Measurements from ENCODE around the gene FHDC1.
"Not testable (repeated sequence)": the region's sequence is repeated elsewhere in the genome, so short reads cannot be mapped to it uniquely, and the experiment has no call there.

Gene FHDC1

DNA sequence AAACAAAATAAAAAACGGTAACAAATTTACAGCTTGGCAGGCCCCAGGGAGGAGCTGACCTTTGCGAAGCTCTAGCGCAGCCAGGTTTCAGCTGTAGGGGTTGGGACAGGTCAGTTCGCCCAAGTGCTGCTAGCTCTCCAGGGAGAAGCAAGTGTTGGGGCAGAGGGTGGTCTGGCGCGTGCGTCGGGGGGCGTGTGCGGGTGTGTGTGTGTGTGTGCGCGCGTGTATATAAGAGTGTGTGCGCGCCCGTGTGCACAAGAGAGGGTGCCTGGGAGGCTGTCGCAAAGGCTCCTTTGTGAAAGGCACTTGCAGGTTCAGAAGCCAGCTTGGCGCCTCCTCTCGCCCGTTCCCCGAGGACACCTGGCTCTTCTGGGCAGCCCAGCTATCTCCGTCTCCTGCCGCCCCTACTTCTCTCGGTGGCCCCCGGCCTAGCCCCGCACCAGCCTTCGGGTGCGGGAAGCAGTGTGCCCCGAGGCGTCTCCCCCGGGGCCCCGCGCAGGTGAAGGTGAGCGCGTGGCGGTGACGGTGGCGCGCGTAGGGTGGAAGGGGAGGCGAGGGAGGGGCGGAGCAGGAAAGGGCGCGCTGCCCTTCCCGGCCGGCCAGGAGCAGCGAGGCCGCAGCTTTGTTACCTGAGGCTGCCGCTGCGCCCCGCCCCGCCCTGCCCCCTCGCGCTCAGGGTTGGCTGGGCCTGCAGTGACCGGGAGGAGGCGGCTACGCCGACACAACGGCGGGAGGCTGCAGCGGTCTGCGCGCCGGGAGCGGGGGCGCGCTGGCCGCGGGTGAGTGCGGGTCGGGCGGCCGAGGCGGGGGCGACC lies at the start of gene FHDC1:
Gene FHDC1, plus strand, starts transcription at position 693 of the 815 bp plus-strand sequence. CDS start 6,735 bp downstream, outside the sequence.
- no peak for DNase-seq

GRCh38 chr4:152887981-152888380 lies 48.1 kb upstream of the FHDC1 start:
- no peak for DNase-seq

DNA sequence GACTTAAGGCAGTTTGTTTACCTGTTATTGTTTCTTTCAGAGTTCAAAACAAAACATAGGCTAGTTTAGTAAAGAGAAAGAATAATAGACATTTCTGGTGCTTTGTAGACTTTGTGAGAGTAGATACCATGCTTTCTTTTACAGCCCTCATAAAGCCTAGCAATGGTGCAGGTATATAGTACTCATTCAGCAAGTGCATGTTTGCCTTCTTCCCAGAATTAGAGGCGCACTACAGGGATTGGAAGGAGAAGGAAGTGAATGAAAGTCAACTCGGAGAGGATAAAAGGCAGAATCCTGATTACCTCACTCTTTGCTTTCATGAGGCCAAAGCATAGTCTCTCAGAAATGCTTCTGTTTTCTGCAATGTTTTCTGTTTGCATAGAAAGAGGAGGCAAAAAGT lies 43.1 kb upstream of the FHDC1 start:
- no peak for DNase-seq

GRCh38 chr4:152894673-152895072 lies 41.5 kb upstream of the FHDC1 start:
- DNase-seq = no peak

GRCh38 chr4:152896811-152897210 lies 39.3 kb upstream of the FHDC1 start:
- no peak for DNase-seq

- not testable (repeated sequence) for DNase-seq
Measured at GRCh38 chr4:152898133-152898532, 38.0 kb upstream of the FHDC1 start.

DNA sequence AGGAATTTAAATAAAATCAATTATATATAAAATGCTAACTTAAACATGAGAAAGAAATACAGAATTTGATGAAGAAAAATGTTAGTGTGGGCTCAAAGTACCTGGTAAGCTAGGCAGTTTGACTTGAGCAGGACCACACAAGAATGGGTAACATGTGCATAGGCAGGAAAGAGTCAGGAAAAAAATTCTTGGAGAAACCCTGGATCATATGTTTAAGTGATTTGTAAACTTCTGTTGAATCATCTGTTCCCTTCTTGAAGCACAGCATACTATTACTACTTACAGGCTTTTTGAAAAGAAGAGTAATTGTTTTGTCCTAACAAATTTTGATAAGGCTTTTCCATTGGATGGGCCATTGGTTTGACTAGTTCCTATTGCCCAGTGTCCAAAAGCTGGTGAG lies 37.5 kb upstream of the FHDC1 start:
- no peak for DNase-seq

DNA sequence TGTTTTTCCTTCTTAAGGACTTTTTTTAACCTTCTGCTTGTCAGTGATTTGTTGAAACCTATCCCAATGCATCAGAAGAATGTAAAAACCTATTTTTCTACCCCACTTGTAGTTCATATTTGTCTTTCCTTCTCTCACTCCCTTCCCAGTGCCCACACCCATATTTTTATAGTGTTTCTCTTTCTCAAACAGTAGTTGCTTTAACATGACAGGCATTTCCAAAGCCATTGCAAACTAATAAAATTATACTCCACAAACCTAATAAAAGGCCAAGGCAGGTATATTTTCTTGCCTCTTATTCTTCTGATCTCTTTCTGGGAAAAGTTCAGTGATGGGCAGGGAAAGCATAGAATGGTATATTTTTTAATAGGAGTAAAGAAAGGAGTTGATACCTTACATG lies 35.7 kb upstream of the FHDC1 start:
- no peak for DNase-seq

DNA sequence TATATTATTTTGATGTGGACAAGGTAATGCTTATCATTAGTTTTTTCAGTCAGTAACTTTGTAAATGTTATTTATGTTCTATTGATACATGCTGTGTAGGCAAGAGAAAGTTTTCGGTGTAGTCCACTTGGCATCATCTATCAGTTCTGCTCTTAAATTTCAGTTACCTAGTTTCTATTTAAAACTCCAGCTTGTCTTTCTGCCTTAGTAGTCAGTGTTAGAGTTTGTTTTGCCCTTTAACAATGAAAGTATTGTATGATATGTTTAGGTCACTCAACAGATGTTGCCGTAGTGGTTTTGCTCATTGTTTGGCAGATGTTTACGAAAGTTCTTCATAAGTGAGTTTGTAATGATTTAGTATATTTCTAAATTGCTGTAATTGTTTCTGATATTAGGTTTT lies 34.9 kb upstream of the FHDC1 start:
- no peak for DNase-seq

DNA sequence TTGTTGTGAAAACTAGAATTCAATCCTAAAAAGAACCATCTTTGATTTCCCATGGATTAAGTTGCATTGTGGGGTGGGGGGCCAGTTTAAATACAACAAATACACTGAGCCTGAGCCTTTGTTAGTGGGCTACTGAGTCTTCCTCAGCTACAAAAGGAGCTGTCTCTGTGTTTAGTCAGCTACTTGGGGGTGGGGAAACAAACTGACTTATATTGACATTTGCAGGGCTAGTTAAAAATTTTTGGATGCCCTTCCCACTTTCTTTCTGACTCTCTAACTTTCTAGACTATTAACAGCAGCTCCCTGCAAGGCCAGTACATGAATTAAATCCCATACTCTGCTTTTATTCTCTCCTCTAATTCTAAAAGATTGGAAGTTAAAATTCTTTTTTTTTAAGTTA lies 32.5 kb upstream of the FHDC1 start:
- no peak for DNase-seq

GRCh38 chr4:152909901-152910300 lies 26.2 kb upstream of the FHDC1 start:
- DNase-seq = no peak

GRCh38 chr4:152910521-152910920 lies 25.6 kb upstream of the FHDC1 start:
- no peak for DNase-seq

GRCh38 chr4:152917543-152918395 lies 18.4 kb upstream of the FHDC1 start:
- DNase-seq = no peak

DNA sequence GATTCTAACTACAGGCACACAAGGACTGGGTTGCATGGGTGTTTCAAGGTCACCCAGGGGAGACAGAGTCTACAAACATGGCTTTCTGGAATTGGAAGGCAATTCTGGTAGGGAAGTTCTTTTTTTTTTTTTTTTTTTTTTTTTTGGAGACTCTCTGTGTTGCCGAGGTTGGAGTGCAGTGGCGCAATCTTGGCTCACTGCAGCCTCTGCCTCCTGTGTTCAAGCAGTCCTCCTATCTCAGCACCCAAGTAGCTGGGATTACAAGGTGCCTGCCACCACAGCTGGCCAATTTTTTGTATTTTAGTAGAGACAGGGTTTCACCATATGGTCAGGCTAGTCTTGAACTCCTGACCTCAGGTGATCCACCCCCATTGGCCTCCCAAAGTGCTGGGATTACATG lies 16.3 kb upstream of the FHDC1 start:
- DNase-seq = no peak

- DNase-seq = no peak
Measured at GRCh38 chr4:152920768-152921167, 15.4 kb upstream of the FHDC1 start.

DNA sequence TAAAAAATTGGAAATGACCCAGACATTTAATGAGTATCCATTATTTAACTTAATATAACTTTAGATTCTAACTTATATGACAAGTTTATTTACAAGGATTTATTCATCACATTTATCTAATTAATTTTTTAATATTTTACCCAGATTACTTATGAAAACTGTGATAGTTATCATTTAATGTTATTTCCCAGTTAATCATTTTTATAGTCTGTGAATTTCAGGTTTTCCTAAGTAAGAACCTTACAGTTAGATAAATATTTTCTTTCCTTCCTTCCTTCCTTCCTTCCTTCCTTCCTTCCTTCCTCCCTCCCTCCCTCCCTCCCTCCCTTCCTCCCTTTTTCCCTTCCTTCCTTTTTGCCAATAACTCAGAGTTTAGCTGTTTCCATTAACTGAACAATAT lies 14.8 kb upstream of the FHDC1 start:
- DNase-seq = no peak

GRCh38 chr4:152925851-152926250 lies 10.3 kb upstream of the FHDC1 start:
- DNase-seq = no peak

GRCh38 chr4:152926959-152927358 lies 9.2 kb upstream of the FHDC1 start:
- no peak for DNase-seq

- no peak for DNase-seq
Measured at GRCh38 chr4:152927737-152928136, 8.4 kb upstream of the FHDC1 start.

DNA sequence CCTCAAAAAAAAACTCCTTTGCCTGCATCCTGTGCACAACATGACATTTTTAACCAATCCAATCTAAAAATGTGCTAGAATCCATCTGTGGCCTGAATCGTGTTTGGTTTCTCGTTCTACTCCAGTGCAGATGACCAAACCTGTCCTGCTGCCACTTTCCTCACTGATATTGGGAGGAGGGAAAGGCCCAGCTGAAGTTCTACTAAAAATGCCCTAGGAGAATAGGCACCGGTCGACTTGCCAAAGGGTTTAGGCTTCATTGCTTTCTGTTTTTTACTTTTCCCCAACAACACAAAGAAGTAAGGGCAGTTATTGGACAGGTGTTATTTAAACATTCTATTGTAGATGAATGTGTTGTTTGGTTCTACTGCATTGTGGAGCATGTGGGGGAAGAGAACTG lies 7.8 kb upstream of the FHDC1 start:
- DNase-seq = no peak

- DNase-seq = no peak
Measured at GRCh38 chr4:152929888-152930287, 6.2 kb upstream of the FHDC1 start.

- DNase-seq = no peak
Measured at GRCh38 chr4:152935143-152935542, 980 bp upstream of the FHDC1 start.

- no peak for DNase-seq
Measured at GRCh38 chr4:152936446-152937335, 568 bp downstream of the FHDC1 start.
